Panc1 (cell line): ENCODE results near the gene CMIP. TPM values are rescaled to one million over a fixed set of nuclear protein-coding genes. Genes with fewer than 3 reads are reported as not detected.

Source experiments
- ATAC-seq: fragments of 200-7000 bp; cut with Tn5 transposase; 2 replicates; pipeline ENCODE4 v1.9.1; 2020; ENCODE audit warnings: mild to moderate bottlenecking, moderate library complexity
- BruUV-seq: library from RNA; stranded (reverse); fragments of 400-500 nt; replicated peaks from 2 replicates; lab custom pipeline; 2021; lab: Mats Ljungman, UMichigan
- CTCF ChIA-PET: fragments of 300-600 bp; sonication (Branson Sonifier 250); formaldehyde crosslinking; loops from one replicate; lab custom pipeline; 2022; ENCODE audit warnings: antibody characterized with exemption; lab: Charles Lee
- POLR2A ChIA-PET: fragments of 300-600 bp; sonication (Branson Sonifier 250); formaldehyde crosslinking; loops from one replicate; lab custom pipeline; 2022; ENCODE audit warnings: antibody characterized with exemption; lab: Charles Lee
- DNase-seq: peaks from one replicate; pipeline ENCODE4 v3.0.0-alpha.2; 2010; ENCODE audit warnings: low read depth, low spot score
- H3K27ac ChIP-seq: 2 replicates; pipeline ENCODE4 v1.5.1; 2011; ENCODE audit warnings: mild to moderate bottlenecking, low read length, inconsistent platforms
- H3K27me3 ChIP-seq: fragments of 200-500 bp; sonication (Bioruptor generic); 2 replicates; pipeline ENCODE4 v1.6.0; 2014; ENCODE audit warnings: low read length, inconsistent platforms; ENCODE audit not compliant: control insufficient read depth, insufficient read depth
- H3K36me3 ChIP-seq: fragments of 200-500 bp; sonication (Bioruptor generic); 2 replicates; pipeline ENCODE4 v1.5.1; 2014; ENCODE audit warnings: inconsistent platforms, mild to moderate bottlenecking, low read length, moderate library complexity; ENCODE audit not compliant: control insufficient read depth, insufficient read depth
- H3K4me1 ChIP-seq: 2 replicates; pipeline ENCODE4 v1.5.1; 2011; ENCODE audit warnings: inconsistent platforms, mild to moderate bottlenecking, low read length, moderate library complexity; ENCODE audit not compliant: control insufficient read depth, insufficient read depth
- H3K4me3 ChIP-seq, 2 experiments: 2 replicates each; pipeline ENCODE4 v1.5.1; 2011 to 2012; ENCODE audit warnings: low read depth in 2 of 2, low read length in 2 of 2, mild to moderate bottlenecking in 2 of 2, inconsistent platforms in 1 of 2, moderate library complexity in 1 of 2
- H3K9me3 ChIP-seq: fragments of 200-500 bp; sonication (Bioruptor generic); 2 replicates; pipeline ENCODE4 v1.5.1; 2014; ENCODE audit warnings: low read depth, mild to moderate bottlenecking, inconsistent platforms, low read length, moderate library complexity; ENCODE audit not compliant: control insufficient read depth, insufficient read depth
- CTCF ChIP-seq: fragments of 450-650 bp; IDR thresholded peaks from 2 replicates; pipeline ENCODE4 v1.5.1; 2017; ENCODE audit warnings: mild to moderate bottlenecking
- POLR2AphosphoS5 ChIP-seq: IDR thresholded peaks from 2 replicates; pipeline ENCODE4 v1.6.1; 2012; ENCODE audit warnings: mild to moderate bottlenecking, low read depth, low read length, moderate library complexity
- REST ChIP-seq, 2 experiments: IDR thresholded peaks; 2 replicates each; pipeline ENCODE4 v1.6.1; 2011 to 2012; ENCODE audit warnings: low read depth in 2 of 2, control low read depth in 1 of 2, low read length in 1 of 2, mild to moderate bottlenecking in 1 of 2, moderate library complexity in 1 of 2; ENCODE audit not compliant: insufficient read depth in 1 of 2
- SIN3A ChIP-seq: IDR thresholded peaks from 2 replicates; pipeline ENCODE4 v1.6.1; 2012; ENCODE audit warnings: low read depth, mild to moderate bottlenecking, low read length, moderate library complexity, borderline replicate concordance; ENCODE audit not compliant: insufficient read depth
- TCF7L2 ChIP-seq: IDR thresholded peaks from 2 replicates; pipeline ENCODE4 v1.6.1; 2011; ENCODE audit warnings: mild to moderate bottlenecking, low read depth, low read length, inconsistent platforms
- in situ Hi-C: cut with HindIII; loops from 2 replicates; pipeline ENCODE4 v1.10.0; 2016; ENCODE audit warnings: low sequenced_read_pairs, low pct_unique_long_range_greater_than_20kb
- intact Hi-C: fragments of 100-400 bp; cut with micrococcal nuclease; formaldehyde crosslinking; loops from one replicate; pipeline ENCODE4 v1.10.0; 2022; ENCODE audit not compliant: unreplicated experiment
- total RNA-seq: library from RNA; stranded (reverse); gene quantifications from one replicate; pipeline ENCODE4 v1.2.1, GENCODE V29; 2021; ENCODE audit not compliant: unreplicated experiment

CMIP gene
- total RNA-seq, 1 experiment from 2014 or later: 49.7 TPM

- Histone ChIP-seq H3K9me3 (no peaks in the 10 kb centered on the region), H3K4me3 (peak overlapping the region in 1 of 2 experiments; percentile 18; a peak in 2 of 4 replicates), H3K27ac (peak overlapping the region; percentile 78), H3K4me1 (peaks cover 55% of the 10 kb centered on the region), H3K27me3 (no peaks in the 10 kb centered on the region), H3K36me3 (no peaks in the 10 kb centered on the region)
- POLR2A ChIA-PET: no interaction called here
- TF ChIP-seq REST (IDR thresholded peaks at IDR 0.05; ENCODE audit: insufficient read depth in 1 of 2, low read depth in 2 of 2, low read length in 1 of 2): no peak
- no peak for TF ChIP-seq CTCF
- TF ChIP-seq POLR2AphosphoS5: no peak
- no peak for TF ChIP-seq SIN3A
- no peak for TF ChIP-seq TCF7L2
- intact Hi-C loops (loop anchor here (10.0 kb wide), 2 partner anchors 86 to 176 kb away; no protein-coding TSS in a partner anchor), in situ Hi-C loops (no loop called here)
- no TSS peak for BruUV-seq
- ATAC-seq: peak; percentile 62
- DNase-seq: peak; percentile 56
- CTCF ChIA-PET: no interaction called here
Observed at GRCh38 chr16:81581107-81581506, 136.5 kb downstream of the CMIP start.

GRCh38 chr16:81582655-81583441 is 138.2 kb downstream of the CMIP start:
- H3K36me3 ChIP-seq: no peaks in the 10 kb centered on the region
- peak overlapping the region; percentile 78 for H3K27ac ChIP-seq
- no peak overlapping the region for H3K4me3 ChIP-seq
- no peak for TF ChIP-seq TCF7L2
- no peak for TF ChIP-seq POLR2AphosphoS5
- TF ChIP-seq SIN3A: no peak
- TF ChIP-seq CTCF: no peak; the same call in 1 of the 2 replicates
- TF ChIP-seq REST (IDR thresholded peaks at IDR 0.05; ENCODE audit: insufficient read depth in 1 of 2, low read depth in 2 of 2, low read length in 1 of 2): no peak
- no TSS peak for BruUV-seq
- no peaks in the 10 kb centered on the region for H3K9me3 ChIP-seq
- no peaks in the 10 kb centered on the region for H3K27me3 ChIP-seq
- peaks cover 72% of the 10 kb centered on the region for H3K4me1 ChIP-seq
- POLR2A ChIA-PET: no interaction called here
- DNase-seq: no peak
- intact Hi-C loops (loop anchor here (10.0 kb wide), 2 partner anchors 88 to 178 kb away; no protein-coding TSS in a partner anchor), in situ Hi-C loops (no loop called here)
- CTCF ChIA-PET: no interaction called here
- ATAC-seq: no peak
